WTC11 (cell line): ENCODE measurements around the gene HOXA2. TPM values are rescaled to one million over a fixed set of nuclear protein-coding genes. Genes with fewer than 3 reads are reported as not detected.

Experiments used
- ATAC-seq: fragments of 200-7000 bp; cut with Tn5 transposase; 2 replicates; pipeline ENCODE4 v1.10.0; 2021; ENCODE audit warnings: mild to moderate bottlenecking, moderate library complexity
- CTCF ChIA-PET: fragments of 300-600 bp; sonication (Branson Sonifier 250); formaldehyde crosslinking; loops from one replicate; lab custom pipeline; 2021; ENCODE audit warnings: antibody characterized with exemption; lab: Charles Lee
- POLR2A ChIA-PET: fragments of 350-600 bp; sonication (Branson Sonifier 250); formaldehyde crosslinking; loops from one replicate; lab custom pipeline; 2021; ENCODE audit warnings: antibody characterized with exemption; lab: Charles Lee
- DNase-seq: peaks from one replicate; pipeline ENCODE4 v3.0.0; 2021; ENCODE audit warnings: low spot score
- H3K27ac Mint-ChIP-seq: 2 replicates; pipeline ENCODE4 v1.8.0; 2021; ENCODE audit warnings: mixed read lengths
- H3K27me3 Mint-ChIP-seq: 2 replicates; pipeline ENCODE4 v1.8.0; 2021; ENCODE audit warnings: low read depth, mild to moderate bottlenecking, moderate library complexity, mixed read lengths
- H3K36me3 Mint-ChIP-seq: 2 replicates; pipeline ENCODE4 v1.8.0; 2021; ENCODE audit warnings: mixed read lengths
- H3K4me1 Mint-ChIP-seq: 2 replicates; pipeline ENCODE4 v1.8.0; 2022; ENCODE audit warnings: mixed read lengths
- H3K4me3 Mint-ChIP-seq: 2 replicates; pipeline ENCODE4 v1.8.0; 2021; ENCODE audit warnings: mild to moderate bottlenecking, moderate library complexity, mixed read lengths
- H3K9me3 Mint-ChIP-seq: 2 replicates; pipeline ENCODE4 v1.8.0; 2021; ENCODE audit warnings: mixed read lengths
- ATF3 ChIP-seq: sonication (generic); formaldehyde crosslinking; conservative IDR thresholded peaks from 2 replicates; pipeline ENCODE4 v1.8.1; 2022; ENCODE audit warnings: mild to moderate bottlenecking, missing genetic modification reagents
- CDX4 ChIP-seq: fragments of 250-450 bp; sonication (Bioruptor Pico); IDR thresholded peaks from 2 replicates; pipeline ENCODE4 v1.9.0; 2021; ENCODE audit warnings: moderate library complexity, mild to moderate bottlenecking, inconsistent platforms, borderline replicate concordance
- CREB1 ChIP-seq: sonication (generic); formaldehyde crosslinking; IDR thresholded peaks from 2 replicates; pipeline ENCODE4 v1.8.0; 2023; ENCODE audit warnings: mild to moderate bottlenecking, missing genetic modification reagents
- CTCF ChIP-seq: fragments of 200-600 bp; IDR thresholded peaks from 2 replicates; pipeline ENCODE4 v1.8.0; 2022; ENCODE audit warnings: antibody characterized with exemption
- HMGXB4 ChIP-seq: sonication (generic); formaldehyde crosslinking; IDR thresholded peaks from 2 replicates; pipeline ENCODE4 v1.8.1; 2023; ENCODE audit warnings: mild to moderate bottlenecking, moderate library complexity, missing genetic modification reagents
- IRF2 ChIP-seq: sonication (generic); formaldehyde crosslinking; IDR thresholded peaks from 2 replicates; pipeline ENCODE4 v1.8.0; 2022; ENCODE audit warnings: low read depth, missing genetic modification reagents, borderline replicate concordance
- OVOL2 ChIP-seq: fragments of 250-450 bp; sonication (Bioruptor Pico); IDR thresholded peaks from 2 replicates; pipeline ENCODE4 v1.9.0; 2021; ENCODE audit warnings: mild to moderate bottlenecking, borderline replicate concordance
- RORB ChIP-seq: fragments of 250-450 bp; sonication (Bioruptor Pico); IDR thresholded peaks from 2 replicates; pipeline ENCODE4 v1.9.0; 2021; ENCODE audit warnings: mild to moderate bottlenecking
- ZNF532 ChIP-seq: fragments of 250-450 bp; sonication (Bioruptor Pico); IDR thresholded peaks from 2 replicates; pipeline ENCODE4 v1.9.0; 2021; ENCODE audit warnings: mild to moderate bottlenecking, borderline replicate concordance
- total RNA-seq: library from RNA; stranded (reverse); gene quantifications from 3 replicates; pipeline ENCODE4 v1.2.3, GENCODE V29; 2021

HOXA2 gene
- total RNA-seq, 1 experiment from 2014 or later, result not detected

GRCh38 chr7:27141137-27141922 is 38.8 kb upstream of the HOXA2 start (continued):
- TF ChIP-seq ZNF532 (CRISPR knock-in tag) (no peak), OVOL2 (CRISPR knock-in tag) (no peak), ATF3 (no peak)

GRCh38 chr7:27140126-27140857 is 37.8 kb upstream of the HOXA2 start:
- no peak overlapping the region for H3K27ac Mint-ChIP-seq
- no peak overlapping the region for H3K4me3 Mint-ChIP-seq
- POLR2A ChIA-PET, result no interaction called here

More at GRCh38 chr7:27140126-27140857, 37.8 kb upstream of the HOXA2 start:
- Mint-ChIP-seq H3K27me3 (peaks cover 100% of the 10 kb centered on the region), H3K9me3 (no peaks in the 10 kb centered on the region), H3K4me1 (peaks cover 23% of the 10 kb centered on the region), H3K36me3 (no peaks in the 10 kb centered on the region)
- CTCF ChIA-PET, result interaction anchor here (0.9 to 3.8 kb wide), 3 partner anchors 21 to 458 kb away, joined by 3 to 39 read pairs (median 4); no protein-coding TSS in a partner anchor
- TF ChIP-seq CREB1 (CRISPR knock-in tag) (no peak), OVOL2 (CRISPR knock-in tag) (no peak), CDX4 (CRISPR knock-in tag) (no peak), CTCF (no peak), IRF2 (CRISPR knock-in tag) (no peak), RORB (CRISPR knock-in tag) (no peak), HMGXB4 (CRISPR knock-in tag) (no peak)
- DNase-seq (no peak), ATAC-seq (no peak)
